HEK293 (cell line): Measurements from ENCODE around the gene PSMD8.
A peak's percentile ranks its signal among the peaks of the same experiment; 100 is the strongest.

Experiments
- CTCF ChIA-PET: fragments of 350-600 bp; formaldehyde crosslinking; extraction: SDS; loops from one replicate; lab custom pipeline; 2021; ENCODE audit warnings: antibody characterized with exemption; lab: Yijun Ruan, JAX
- POLR2A ChIA-PET: fragments of 300-600 bp; formaldehyde crosslinking; extraction: SDS; loops from one replicate; lab custom pipeline; 2020; ENCODE audit warnings: antibody characterized with exemption, inconsistent platforms; lab: Yijun Ruan, JAX
- H3K27ac ChIP-seq: fragments of 200-500 bp; sonication (Bioruptor generic); 2 replicates; pipeline ENCODE4 v1.5.1; 2014; ENCODE audit warnings: low read depth, low read length, control low read depth, inconsistent platforms; ENCODE audit errors: extremely low read depth
- H3K36me3 ChIP-seq, 2 experiments: fragments of 200-500 bp in 1 of 2; sonication (Bioruptor generic) in 1 of 2; 1 replicate in 1 of 2; 2 replicates in 1 of 2; pipeline ENCODE4 v1.5.1; 2014 to 2017; ENCODE audit warnings: inconsistent platforms in 2 of 2, low read length in 2 of 2; ENCODE audit not compliant: control insufficient read depth in 2 of 2, insufficient read depth in 1 of 2
- H3K4me1 ChIP-seq: fragments of 200-500 bp; sonication (Bioruptor generic); 2 replicates; pipeline ENCODE4 v1.5.1; 2014; ENCODE audit warnings: mild to moderate bottlenecking, low read length, inconsistent platforms; ENCODE audit not compliant: control insufficient read depth, insufficient read depth
- H3K4me3 ChIP-seq: 2 replicates; pipeline ENCODE4 v1.5.1; 2011; ENCODE audit warnings: low read depth, mild to moderate bottlenecking, control low read depth, low read length, moderate library complexity
- H3K9me3 ChIP-seq: fragments of 200-500 bp; sonication (Bioruptor generic); 2 replicates; pipeline ENCODE4 v1.5.1; 2014; ENCODE audit warnings: low read depth, low read length, inconsistent platforms; ENCODE audit not compliant: control insufficient read depth, insufficient read depth
- GFI1B ChIP-seq: fragments of 450-650 bp; formaldehyde crosslinking; IDR thresholded peaks from 2 replicates; pipeline ENCODE4 v1.5.1; 2016; ENCODE audit warnings: missing biosample characterization, missing genetic modification characterization
- GLIS2 ChIP-seq: fragments of 450-650 bp; formaldehyde crosslinking; IDR thresholded peaks from 2 replicates; pipeline ENCODE4 v1.5.1; 2016; ENCODE audit warnings: missing biosample characterization, missing genetic modification characterization
- HOXA7 ChIP-seq: sonication (generic); formaldehyde crosslinking; IDR thresholded peaks from 2 replicates; pipeline ENCODE4 v1.8.1; 2022; ENCODE audit warnings: missing genetic modification reagents, borderline replicate concordance
- HOXC10 ChIP-seq: sonication (generic); formaldehyde crosslinking; IDR thresholded peaks from 2 replicates; pipeline ENCODE4 v1.8.1; 2023; ENCODE audit warnings: mild to moderate bottlenecking, missing genetic modification reagents
- SALL2 ChIP-seq: fragments of 450-650 bp; formaldehyde crosslinking; IDR thresholded peaks from 2 replicates; pipeline ENCODE4 v1.5.0; 2017; ENCODE audit warnings: missing biosample characterization, mild to moderate bottlenecking, missing genetic modification characterization, borderline replicate concordance
- SETDB1 ChIP-seq: IDR thresholded peaks from one replicate; pipeline ENCODE4 v1.6.1; 2017; ENCODE audit warnings: mild to moderate bottlenecking, low read length, moderate library complexity, mixed read lengths; ENCODE audit not compliant: insufficient read length
- ZFHX2 ChIP-seq: fragments of 450-650 bp; formaldehyde crosslinking; conservative IDR thresholded peaks from 2 replicates; pipeline ENCODE4 v1.5.1; 2016; ENCODE audit warnings: missing biosample characterization, missing genetic modification characterization
- ZFP37 ChIP-seq: fragments of 450-650 bp; formaldehyde crosslinking; IDR thresholded peaks from 2 replicates; pipeline ENCODE4 v1.5.1; 2016; ENCODE audit warnings: missing biosample characterization, missing genetic modification characterization
- ZNF248 ChIP-seq: fragments of 450-650 bp; formaldehyde crosslinking; IDR thresholded peaks from 2 replicates; pipeline ENCODE4 v1.5.1; 2017; ENCODE audit warnings: missing biosample characterization, missing genetic modification characterization
- ZNF266 ChIP-seq: fragments of 450-650 bp; formaldehyde crosslinking; IDR thresholded peaks from 2 replicates; pipeline ENCODE4 v1.5.1; 2016; ENCODE audit warnings: missing biosample characterization, missing genetic modification characterization, low read depth
- ZNF311 ChIP-seq: fragments of 450-650 bp; formaldehyde crosslinking; IDR thresholded peaks from 2 replicates; pipeline ENCODE4 v1.5.1; 2017; ENCODE audit warnings: missing biosample characterization, missing genetic modification characterization, borderline replicate concordance
- ZNF341 ChIP-seq: fragments of 450-650 bp; formaldehyde crosslinking; IDR thresholded peaks from 2 replicates; pipeline ENCODE4; 2016; ENCODE audit warnings: low read depth, missing biosample characterization, missing genetic modification characterization
- ZNF660 ChIP-seq: fragments of 450-650 bp; IDR thresholded peaks from 2 replicates; pipeline ENCODE4 v1.5.1; 2018; ENCODE audit warnings: missing biosample characterization, mild to moderate bottlenecking, missing genetic modification characterization
- ZNF670 ChIP-seq: fragments of 450-650 bp; formaldehyde crosslinking; IDR thresholded peaks from 2 replicates; pipeline ENCODE4 v1.5.1; 2016; ENCODE audit warnings: missing biosample characterization, missing genetic modification characterization, low read depth
- ZNF76 ChIP-seq: fragments of 450-650 bp; formaldehyde crosslinking; IDR thresholded peaks from 2 replicates; pipeline ENCODE4; 2016; ENCODE audit warnings: low read depth, missing biosample characterization, missing genetic modification characterization, borderline replicate concordance
- ZNF792 ChIP-seq: fragments of 450-650 bp; formaldehyde crosslinking; IDR thresholded peaks from 2 replicates; pipeline ENCODE4 v1.5.1; 2016; ENCODE audit warnings: missing biosample characterization, missing genetic modification characterization
- TF ChIP-seq, protein P1 (sequence below): fragments of 450-650 bp; formaldehyde crosslinking; optimal IDR thresholded peaks from 2 replicates; pipeline ENCODE3; 2016; ENCODE audit warnings: missing biosample characterization, mild to moderate bottlenecking, missing genetic modification characterization
- TF ChIP-seq, protein P2 (sequence below): fragments of 450-650 bp; formaldehyde crosslinking; IDR thresholded peaks from 2 replicates; pipeline ENCODE4 v1.5.1; 2016; ENCODE audit warnings: missing biosample characterization, missing genetic modification characterization
- TF ChIP-seq, protein P3 (sequence below): fragments of 450-650 bp; formaldehyde crosslinking; IDR thresholded peaks from 2 replicates; pipeline ENCODE4 v1.5.1; 2016; ENCODE audit warnings: missing biosample characterization, missing genetic modification characterization
- TF ChIP-seq, protein P4 (sequence below): fragments of 450-650 bp; formaldehyde crosslinking; IDR thresholded peaks from 2 replicates; pipeline ENCODE4 v1.5.1; 2016; ENCODE audit warnings: missing biosample characterization, missing genetic modification characterization, low read depth
- TF ChIP-seq, protein P5 (sequence below): fragments of 450-650 bp; formaldehyde crosslinking; IDR thresholded peaks from 2 replicates; pipeline ENCODE4 v1.5.1; 2016; ENCODE audit warnings: missing biosample characterization, missing genetic modification characterization
- TF ChIP-seq, protein P6 (sequence below): fragments of 450-650 bp; formaldehyde crosslinking; IDR thresholded peaks from 2 replicates; pipeline ENCODE4 v1.5.1; 2016; ENCODE audit warnings: missing biosample characterization, missing genetic modification characterization
- TF ChIP-seq, protein P7 (sequence below): fragments of 450-650 bp; formaldehyde crosslinking; IDR thresholded peaks from 2 replicates; pipeline ENCODE4 v1.5.1; 2016; ENCODE audit warnings: missing biosample characterization, missing genetic modification characterization

Gene PSMD8

DNA sequence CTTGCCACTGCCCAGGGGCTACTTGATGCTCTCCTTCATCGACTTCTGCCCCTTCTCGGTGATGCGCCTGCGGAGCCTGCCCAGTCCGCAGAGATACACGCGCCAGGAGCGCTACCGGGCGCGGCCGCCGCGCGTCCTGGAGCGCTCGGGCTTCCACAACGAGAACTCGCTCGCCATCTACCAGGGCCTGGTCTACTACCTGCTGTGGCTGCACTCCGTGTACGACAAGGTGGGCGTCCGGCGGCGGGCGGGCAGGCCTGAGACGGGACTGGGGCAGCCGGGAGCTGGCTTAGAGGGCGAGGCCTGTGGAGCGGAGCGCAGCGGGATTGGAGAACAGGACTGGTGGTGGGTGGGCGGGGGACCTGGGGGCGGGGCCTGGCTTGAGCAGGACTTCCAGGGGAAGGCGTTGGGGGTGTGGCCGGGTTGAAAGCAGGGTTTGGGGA lies 12.7 kb upstream of the PSMD8 start (continued):
- TF ChIP-seq, protein P1, sequence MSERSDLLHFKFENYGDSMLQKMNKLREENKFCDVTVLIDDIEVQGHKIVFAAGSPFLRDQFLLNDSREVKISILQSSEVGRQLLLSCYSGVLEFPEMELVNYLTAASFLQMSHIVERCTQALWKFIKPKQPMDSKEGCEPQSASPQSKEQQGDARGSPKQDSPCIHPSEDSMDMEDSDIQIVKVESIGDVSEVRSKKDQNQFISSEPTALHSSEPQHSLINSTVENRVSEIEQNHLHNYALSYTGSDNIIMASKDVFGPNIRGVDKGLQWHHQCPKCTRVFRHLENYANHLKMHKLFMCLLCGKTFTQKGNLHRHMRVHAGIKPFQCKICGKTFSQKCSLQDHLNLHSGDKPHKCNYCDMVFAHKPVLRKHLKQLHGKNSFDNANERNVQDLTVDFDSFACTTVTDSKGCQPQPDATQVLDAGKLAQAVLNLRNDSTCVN (tag by site-specific recombination) = peak; percentile 88
- no peak for TF ChIP-seq ZNF311 (tag by site-specific recombination)
- TF ChIP-seq, protein P2, sequence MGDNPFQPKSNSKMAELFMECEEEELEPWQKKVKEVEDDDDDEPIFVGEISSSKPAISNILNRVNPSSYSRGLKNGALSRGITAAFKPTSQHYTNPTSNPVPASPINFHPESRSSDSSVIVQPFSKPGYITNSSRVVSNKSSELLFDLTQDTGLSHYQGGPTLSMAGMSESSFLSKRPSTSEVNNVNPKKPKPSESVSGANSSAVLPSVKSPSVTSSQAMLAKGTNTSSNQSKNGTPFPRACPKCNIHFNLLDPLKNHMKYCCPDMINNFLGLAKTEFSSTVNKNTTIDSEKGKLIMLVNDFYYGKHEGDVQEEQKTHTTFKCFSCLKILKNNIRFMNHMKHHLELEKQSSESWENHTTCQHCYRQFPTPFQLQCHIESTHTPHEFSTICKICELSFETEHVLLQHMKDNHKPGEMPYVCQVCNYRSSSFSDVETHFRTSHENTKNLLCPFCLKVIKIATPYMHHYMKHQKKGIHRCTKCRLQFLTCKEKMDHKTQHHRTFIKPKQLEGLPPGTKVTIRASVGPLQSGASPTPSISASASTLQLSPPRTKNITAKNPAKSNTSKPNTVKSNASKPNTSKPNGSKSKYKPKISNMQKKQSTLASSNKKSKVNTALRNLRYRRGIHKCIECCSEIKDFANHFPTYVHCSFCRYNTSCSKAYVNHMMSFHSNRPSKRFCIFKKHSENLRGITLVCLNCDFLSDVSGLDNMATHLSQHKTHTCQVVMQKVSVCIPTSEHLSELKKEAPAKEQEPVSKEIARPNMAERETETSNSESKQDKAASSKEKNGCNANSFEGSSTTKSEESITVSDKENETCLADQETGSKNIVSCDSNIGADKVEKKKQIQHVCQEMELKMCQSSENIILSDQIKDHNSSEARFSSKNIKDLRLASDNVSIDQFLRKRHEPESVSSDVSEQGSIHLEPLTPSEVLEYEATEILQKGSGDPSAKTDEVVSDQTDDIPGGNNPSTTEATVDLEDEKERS (tag by site-specific recombination) = no peak
- TF ChIP-seq ZNF76 (tag by site-specific recombination) = peak; percentile 32; the same call in 1 of the 2 replicates
- TF ChIP-seq ZNF266 (tag by site-specific recombination) = no peak

DNA sequence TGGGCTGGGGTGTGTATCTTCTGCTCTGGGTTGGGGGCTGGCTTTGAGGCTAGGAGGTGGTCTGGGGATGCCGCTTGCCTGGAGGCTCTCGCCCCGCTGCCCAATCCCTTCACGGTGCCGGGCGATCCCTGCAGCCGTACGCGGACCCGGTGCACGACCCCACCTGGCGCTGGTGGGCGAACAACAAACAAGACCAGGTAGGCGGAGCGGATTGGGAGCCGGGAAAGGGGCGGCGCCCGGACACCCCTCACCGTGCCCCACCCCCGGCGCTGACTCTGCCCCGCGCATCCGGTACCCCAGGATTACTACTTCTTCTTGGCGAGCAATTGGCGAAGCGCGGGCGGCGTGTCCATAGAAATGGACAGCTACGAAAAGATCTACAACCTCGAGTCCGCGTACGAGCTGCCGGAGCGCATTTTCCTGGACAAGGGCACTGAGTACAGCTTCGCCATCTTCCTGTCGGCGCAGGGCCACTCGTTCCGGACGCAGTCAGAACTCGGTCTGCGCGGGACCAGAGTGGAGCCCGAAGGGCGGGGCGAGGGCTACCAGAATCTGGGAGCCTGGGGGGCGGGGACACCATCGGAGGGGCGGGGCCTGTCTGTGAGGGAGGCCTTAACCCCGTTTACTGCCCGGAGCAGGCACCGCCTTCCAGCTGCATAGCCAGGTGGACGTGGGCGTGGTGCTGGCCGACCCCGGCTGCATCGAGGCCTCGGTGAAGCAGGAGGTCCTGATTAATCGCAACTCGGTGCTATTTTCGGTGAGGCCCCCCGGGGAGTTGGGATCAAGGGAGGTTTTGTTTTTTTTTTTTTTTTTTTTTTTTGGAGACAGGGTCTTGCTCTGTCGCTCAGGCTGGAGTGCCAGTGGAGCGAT lies 12.1 kb upstream of the PSMD8 start:
- CTCF ChIA-PET = interaction anchor here (0.6 to 1.4 kb wide), 8 partner anchors 12 to 1855 kb away, joined by 3 to 5 read pairs (median 4); partner anchors contain the start of genes CATSPERG, FAM98C and PSMD8
- TF ChIP-seq ZNF660 = peak; percentile 71; the same call in 1 of the 2 replicates
- no peak for TF ChIP-seq ZNF670
- TF ChIP-seq ZFP37 (tag by site-specific recombination) = no peak
- TF ChIP-seq, protein P3, sequence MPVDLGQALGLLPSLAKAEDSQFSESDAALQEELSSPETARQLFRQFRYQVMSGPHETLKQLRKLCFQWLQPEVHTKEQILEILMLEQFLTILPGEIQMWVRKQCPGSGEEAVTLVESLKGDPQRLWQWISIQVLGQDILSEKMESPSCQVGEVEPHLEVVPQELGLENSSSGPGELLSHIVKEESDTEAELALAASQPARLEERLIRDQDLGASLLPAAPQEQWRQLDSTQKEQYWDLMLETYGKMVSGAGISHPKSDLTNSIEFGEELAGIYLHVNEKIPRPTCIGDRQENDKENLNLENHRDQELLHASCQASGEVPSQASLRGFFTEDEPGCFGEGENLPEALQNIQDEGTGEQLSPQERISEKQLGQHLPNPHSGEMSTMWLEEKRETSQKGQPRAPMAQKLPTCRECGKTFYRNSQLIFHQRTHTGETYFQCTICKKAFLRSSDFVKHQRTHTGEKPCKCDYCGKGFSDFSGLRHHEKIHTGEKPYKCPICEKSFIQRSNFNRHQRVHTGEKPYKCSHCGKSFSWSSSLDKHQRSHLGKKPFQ (tag by site-specific recombination) = no peak
- TF ChIP-seq, protein P4, sequence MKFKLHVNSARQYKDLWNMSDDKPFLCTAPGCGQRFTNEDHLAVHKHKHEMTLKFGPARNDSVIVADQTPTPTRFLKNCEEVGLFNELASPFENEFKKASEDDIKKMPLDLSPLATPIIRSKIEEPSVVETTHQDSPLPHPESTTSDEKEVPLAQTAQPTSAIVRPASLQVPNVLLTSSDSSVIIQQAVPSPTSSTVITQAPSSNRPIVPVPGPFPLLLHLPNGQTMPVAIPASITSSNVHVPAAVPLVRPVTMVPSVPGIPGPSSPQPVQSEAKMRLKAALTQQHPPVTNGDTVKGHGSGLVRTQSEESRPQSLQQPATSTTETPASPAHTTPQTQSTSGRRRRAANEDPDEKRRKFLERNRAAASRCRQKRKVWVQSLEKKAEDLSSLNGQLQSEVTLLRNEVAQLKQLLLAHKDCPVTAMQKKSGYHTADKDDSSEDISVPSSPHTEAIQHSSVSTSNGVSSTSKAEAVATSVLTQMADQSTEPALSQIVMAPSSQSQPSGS (tag by site-specific recombination) = no peak
- TF ChIP-seq GFI1B = no peak; the same call in 1 of the 2 replicates
- TF ChIP-seq, protein P5, sequence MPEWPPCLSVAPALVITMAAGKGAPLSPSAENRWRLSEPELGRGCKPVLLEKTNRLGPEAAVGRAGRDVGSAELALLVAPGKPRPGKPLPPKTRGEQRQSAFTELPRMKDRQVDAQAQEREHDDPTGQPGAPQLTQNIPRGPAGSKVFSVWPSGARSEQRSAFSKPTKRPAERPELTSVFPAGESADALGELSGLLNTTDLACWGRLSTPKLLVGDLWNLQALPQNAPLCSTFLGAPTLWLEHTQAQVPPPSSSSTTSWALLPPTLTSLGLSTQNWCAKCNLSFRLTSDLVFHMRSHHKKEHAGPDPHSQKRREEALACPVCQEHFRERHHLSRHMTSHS = no peak
- TF ChIP-seq SETDB1 = no peak
- TF ChIP-seq HOXC10 (CRISPR knock-in tag) = no peak
- TF ChIP-seq HOXA7 = no peak
- TF ChIP-seq SALL2 (tag by site-specific recombination) = no peak
- TF ChIP-seq, protein P6, sequence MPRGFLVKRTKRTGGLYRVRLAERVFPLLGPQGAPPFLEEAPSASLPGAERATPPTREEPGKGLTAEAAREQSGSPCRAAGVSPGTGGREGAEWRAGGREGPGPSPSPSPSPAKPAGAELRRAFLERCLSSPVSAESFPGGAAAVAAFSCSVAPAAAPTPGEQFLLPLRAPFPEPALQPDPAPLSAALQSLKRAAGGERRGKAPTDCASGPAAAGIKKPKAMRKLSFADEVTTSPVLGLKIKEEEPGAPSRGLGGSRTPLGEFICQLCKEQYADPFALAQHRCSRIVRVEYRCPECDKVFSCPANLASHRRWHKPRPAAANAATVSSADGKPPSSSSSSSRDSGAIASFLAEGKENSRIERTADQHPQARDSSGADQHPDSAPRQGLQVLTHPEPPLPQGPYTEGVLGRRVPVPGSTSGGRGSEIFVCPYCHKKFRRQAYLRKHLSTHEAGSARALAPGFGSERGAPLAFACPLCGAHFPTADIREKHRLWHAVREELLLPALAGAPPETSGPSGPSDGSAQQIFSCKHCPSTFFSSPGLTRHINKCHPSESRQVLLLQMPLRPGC (tag by site-specific recombination) = no peak
- peak; percentile 49 for TF ChIP-seq ZNF341 (tag by site-specific recombination)
- 0 out of 2 replicates have a peak, but pooled peaks have one; percentile 77 for TF ChIP-seq ZNF792 (tag by site-specific recombination)
- peak; percentile 100 for TF ChIP-seq GLIS2
- no peak for TF ChIP-seq ZNF248 (tag by site-specific recombination)
- peak; percentile 97 for TF ChIP-seq ZFHX2 (tag by site-specific recombination)
- TF ChIP-seq, protein P7, sequence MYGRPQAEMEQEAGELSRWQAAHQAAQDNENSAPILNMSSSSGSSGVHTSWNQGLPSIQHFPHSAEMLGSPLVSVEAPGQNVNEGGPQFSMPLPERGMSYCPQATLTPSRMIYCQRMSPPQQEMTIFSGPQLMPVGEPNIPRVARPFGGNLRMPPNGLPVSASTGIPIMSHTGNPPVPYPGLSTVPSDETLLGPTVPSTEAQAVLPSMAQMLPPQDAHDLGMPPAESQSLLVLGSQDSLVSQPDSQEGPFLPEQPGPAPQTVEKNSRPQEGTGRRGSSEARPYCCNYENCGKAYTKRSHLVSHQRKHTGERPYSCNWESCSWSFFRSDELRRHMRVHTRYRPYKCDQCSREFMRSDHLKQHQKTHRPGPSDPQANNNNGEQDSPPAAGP (tag by site-specific recombination) = peak; percentile 50; the same call in 1 of the 2 replicates

More for the DNA sequence above, 12.1 kb upstream of the PSMD8 start:
- POLR2A ChIA-PET = interaction anchor here (0.6 to 2.8 kb wide), 15 partner anchors 9 to 1040 kb away, joined by 3 to 49 read pairs (median 5); partner anchors contain the start of genes EIF3K, FAM98C, GGN and KCNK6
- Histone ChIP-seq H3K27ac (peak overlapping the region; percentile 58), H3K4me3 (peak overlapping the region; percentile 55), H3K4me1 (peaks cover 10% of the 10 kb centered on the region), H3K9me3 (no peaks in the 10 kb centered on the region), H3K36me3 (no peaks in the 10 kb centered on the region; a peak in 1 of 3 replicates)
